Measurements from ENCODE around the gene MLF1. TPM values are rescaled to one million over a fixed set of nuclear protein-coding genes. Genes with fewer than 3 reads are reported as not detected.

Gene MLF1
- total and polyA plus RNA-seq, 11 donors: 64.9 to 258 (median 114) TPM

Other genes starting within 250 kb of the MLF1 start
- 10 to 100 TPM; 49.0 to 77.7 (median 50.9) TPM for gene GFM1, start 73.3 kb downstream of the MLF1 start, total RNA-seq
- gene GFM1, start 73.3 kb downstream of the MLF1 start, polyA plus RNA-seq: 10 to 100 TPM; 15.7 to 45.4 TPM
- 10 to 100 TPM in 2 of 9 donors, 1 to 10 TPM in 7; 2.3 to 21.8 (median 3.5) TPM for gene LXN, start 101.5 kb downstream of the MLF1 start, total RNA-seq
- 1 to 10 TPM; 3.3 to 5.6 TPM for gene LXN, start 101.5 kb downstream of the MLF1 start, polyA plus RNA-seq
- 10 to 100 TPM in 4 of 9 donors, 1 to 10 TPM in 4, under 1 TPM in 1; 0.63 to 69.4 (median 3.5) TPM for gene RARRES1, start 161.3 kb downstream of the MLF1 start, total RNA-seq
- 1 to 10 TPM; 3.6 to 8.9 TPM for gene RARRES1, start 161.3 kb downstream of the MLF1 start, polyA plus RNA-seq
- 10 to 100 TPM; 19.2 to 71.4 (median 35.7) TPM for gene MFSD1, start 230.9 kb downstream of the MLF1 start, total RNA-seq
- 10 to 100 TPM in 1 of 2 donors, 1 to 10 TPM in 1; 9.6 to 41.4 TPM for gene MFSD1, start 230.9 kb downstream of the MLF1 start, polyA plus RNA-seq